ENCODE results near the gene LINGO1. TPM values are rescaled to one million over a fixed set of nuclear protein-coding genes. Genes with fewer than 3 reads are reported as not detected.

The LINGO1 gene
- total RNA-seq, 1 donor = 1.1 TPM

- H3K27ac ChIP-seq (ENCODE audit: low read depth, low read length) = no peak overlapping the region
- H3K9me3 ChIP-seq (ENCODE audit: low read depth, low read length) = no peaks in the 10 kb centered on the region
- H3K4me3 ChIP-seq (ENCODE audit: insufficient read depth, low read length) = no peak overlapping the region
- H3K4me2 ChIP-seq (ENCODE audit: insufficient read depth, low read length) = no peak overlapping the region
- H3K79me2 ChIP-seq (ENCODE audit: insufficient read depth, low read length) = no peaks in the 10 kb centered on the region
- TF ChIP-seq CTCF (IDR thresholded peaks at IDR 0.05; ENCODE audit: extremely low read depth, low read depth, low read length) = no peak
- no peaks in the 10 kb centered on the region for H3K4me1 ChIP-seq (ENCODE audit: insufficient read depth, low read length)
- no peaks in the 10 kb centered on the region for H3K36me3 ChIP-seq (ENCODE audit: insufficient read depth, low read length)
- no peaks in the 10 kb centered on the region for H4K20me1 ChIP-seq (ENCODE audit: insufficient read depth, low read length)
- H2AFZ ChIP-seq (ENCODE audit: low read length) = no peak overlapping the region
- H3K27me3 ChIP-seq (ENCODE audit: insufficient read depth, low read length) = peaks cover 34% of the 10 kb centered on the region
- no peak for DNase-seq (ENCODE audit: insufficient read length, low spot score, missing footprints)
These were observed 43.2 kb upstream of the LINGO1 start for GRCh38 chr15:77675806-77676415.

GRCh38 chr15:77674327-77674726 is 41.6 kb upstream of the LINGO1 start:
- Histone ChIP-seq H3K36me3 (ENCODE audit: insufficient read depth, low read length) (no peaks in the 10 kb centered on the region), H3K27me3 (ENCODE audit: insufficient read depth, low read length) (peaks cover 40% of the 10 kb centered on the region)

GRCh38 chr15:77673866-77674265 is 41.2 kb upstream of the LINGO1 start:
- H3K27ac ChIP-seq (ENCODE audit: low read depth, low read length) = no peak overlapping the region
- H3K27me3 ChIP-seq (ENCODE audit: insufficient read depth, low read length) = peaks cover 43% of the 10 kb centered on the region
- no peak for TF ChIP-seq CTCF (IDR thresholded peaks at IDR 0.05; ENCODE audit: extremely low read depth, low read depth, low read length)
- H3K4me2 ChIP-seq (ENCODE audit: insufficient read depth, low read length) = no peak overlapping the region
- no peak overlapping the region for H2AFZ ChIP-seq (ENCODE audit: low read length)
- no peaks in the 10 kb centered on the region for H3K4me1 ChIP-seq (ENCODE audit: insufficient read depth, low read length)
- no peak for DNase-seq (ENCODE audit: insufficient read length, low spot score, missing footprints)
- H3K79me2 ChIP-seq (ENCODE audit: insufficient read depth, low read length) = no peaks in the 10 kb centered on the region
- H3K4me3 ChIP-seq (ENCODE audit: insufficient read depth, low read length) = no peak overlapping the region
- H3K9me3 ChIP-seq (ENCODE audit: low read depth, low read length) = no peaks in the 10 kb centered on the region
- H3K36me3 ChIP-seq (ENCODE audit: insufficient read depth, low read length) = no peaks in the 10 kb centered on the region
- H4K20me1 ChIP-seq (ENCODE audit: insufficient read depth, low read length) = no peaks in the 10 kb centered on the region

More at GRCh38 chr15:77674327-77674726, 41.6 kb upstream of the LINGO1 start:
- Histone ChIP-seq H3K4me3 (ENCODE audit: insufficient read depth, low read length) (no peak overlapping the region), H3K4me1 (ENCODE audit: insufficient read depth, low read length) (no peaks in the 10 kb centered on the region), H3K4me2 (ENCODE audit: insufficient read depth, low read length) (no peak overlapping the region), H2AFZ (ENCODE audit: low read length) (no peak overlapping the region), H3K79me2 (ENCODE audit: insufficient read depth, low read length) (no peaks in the 10 kb centered on the region), H4K20me1 (ENCODE audit: insufficient read depth, low read length) (no peaks in the 10 kb centered on the region), H3K9me3 (ENCODE audit: low read depth, low read length) (no peaks in the 10 kb centered on the region), H3K27ac (ENCODE audit: low read depth, low read length) (no peak overlapping the region)
- DNase-seq (ENCODE audit: insufficient read length, low spot score, missing footprints) = no peak
- TF ChIP-seq CTCF (IDR thresholded peaks at IDR 0.05; ENCODE audit: extremely low read depth, low read depth, low read length) = no peak

GRCh38 chr15:77672135-77672534 is 39.4 kb upstream of the LINGO1 start:
- H3K27me3 ChIP-seq (ENCODE audit: insufficient read depth, low read length) = peaks cover 48% of the 10 kb centered on the region
- H3K79me2 ChIP-seq (ENCODE audit: insufficient read depth, low read length) = no peaks in the 10 kb centered on the region
- DNase-seq (ENCODE audit: insufficient read length, low spot score, missing footprints) = no peak

More at GRCh38 chr15:77672135-77672534, 39.4 kb upstream of the LINGO1 start:
- TF ChIP-seq CTCF (IDR thresholded peaks at IDR 0.05; ENCODE audit: extremely low read depth, low read depth, low read length) = no peak
- Histone ChIP-seq H3K4me2 (ENCODE audit: insufficient read depth, low read length) (no peak overlapping the region), H2AFZ (ENCODE audit: low read length) (no peak overlapping the region), H3K9me3 (ENCODE audit: low read depth, low read length) (no peaks in the 10 kb centered on the region), H3K36me3 (ENCODE audit: insufficient read depth, low read length) (no peaks in the 10 kb centered on the region), H4K20me1 (ENCODE audit: insufficient read depth, low read length) (no peaks in the 10 kb centered on the region), H3K27ac (ENCODE audit: low read depth, low read length) (no peak overlapping the region), H3K4me3 (ENCODE audit: insufficient read depth, low read length) (no peak overlapping the region), H3K4me1 (ENCODE audit: insufficient read depth, low read length) (no peaks in the 10 kb centered on the region)
